Left forelimb (tissue), 1 donor: ENCODE results near the gene IRX1.

ENCODE experiments used
- DNase-seq: peaks from one replicate; pipeline ENCODE4 v3.0.0-alpha.2; 2018; ENCODE audit warnings: low spot score

Gene IRX1

DNA sequence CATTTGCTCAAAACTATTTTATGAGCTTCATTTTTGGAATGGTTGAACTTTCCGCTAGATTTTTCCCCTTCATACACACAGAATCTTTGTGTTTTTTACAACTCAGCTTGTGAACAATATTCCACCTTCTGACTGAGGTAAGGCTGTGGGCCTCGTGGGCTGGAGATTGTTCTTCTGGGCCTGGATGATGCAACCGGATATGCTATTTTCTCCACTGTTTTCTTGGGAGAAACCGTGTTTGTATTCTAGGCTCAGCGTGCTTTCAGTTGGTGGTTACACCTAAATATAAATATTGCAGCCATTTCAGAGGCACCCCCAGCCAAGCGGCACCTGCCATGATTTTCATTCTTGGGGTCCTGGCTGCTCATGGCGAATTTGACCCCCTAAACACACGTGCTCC, 55.2 kb downstream of the IRX1 start:
- no peak for DNase-seq
